HUES48 (cell line): ENCODE results near the gene SMTN.
A peak's percentile ranks its signal among the peaks of the same experiment; 100 is the strongest.
"Not testable (repeated sequence)": the region's sequence is repeated elsewhere in the genome, so short reads cannot be mapped to it uniquely, and the experiment has no call there.

Experiments used
- H3K27ac ChIP-seq: one replicate; pipeline ENCODE4 v1.7.0; 2013; ENCODE audit warnings: low read depth, low read length, inconsistent platforms
- H3K27me3 ChIP-seq: 2 replicates; pipeline ENCODE4 v1.6.1; 2013; ENCODE audit warnings: mild to moderate bottlenecking, low read length; ENCODE audit not compliant: control insufficient read depth, insufficient read depth
- H3K36me3 ChIP-seq: 2 replicates; pipeline ENCODE4 v1.6.1; 2013; ENCODE audit warnings: low read length; ENCODE audit not compliant: control insufficient read depth, insufficient read depth
- H3K4me1 ChIP-seq: 2 replicates; pipeline ENCODE4 v1.6.1; 2013; ENCODE audit warnings: mild to moderate bottlenecking, low read length; ENCODE audit not compliant: control insufficient read depth, insufficient read depth
- H3K4me3 ChIP-seq: 2 replicates; pipeline ENCODE4 v1.5.1; 2013; ENCODE audit warnings: mild to moderate bottlenecking, low read depth, low read length
- H3K9ac ChIP-seq: 2 replicates; pipeline ENCODE4 v1.6.1; 2013; ENCODE audit warnings: mild to moderate bottlenecking, low read depth, low read length, moderate library complexity
- H3K9me3 ChIP-seq: 2 replicates; pipeline ENCODE4 v1.6.1; 2013; ENCODE audit warnings: low read length; ENCODE audit not compliant: control insufficient read depth, insufficient read depth

SMTN gene

GRCh38 chr22:31107178-31107893 is 26.2 kb downstream of the SMTN start, which contains the start of gene SELENOM:
TSS of gene SELENOM (minus strand) at chr22:31107568. CDS start at chr22:31107505, 63 bp downstream.
- Histone ChIP-seq H3K4me3 (peak within 1 kb of the TSS; percentile 81), H3K9me3 (no peaks in the 10 kb centered on the region), H3K4me1 (no peaks in the 10 kb centered on the region), H3K36me3 (no peaks in the 10 kb centered on the region), H3K27ac (no peak within 1 kb of the TSS), H3K9ac (peak within 1 kb of the TSS; percentile 60; the same call in 1 of the 2 replicates), H3K27me3 (peaks cover 24% of the 10 kb centered on the region)

- no peak overlapping the region for H3K27ac ChIP-seq
- no peaks in the 10 kb centered on the region for H3K4me1 ChIP-seq
- H3K27me3 ChIP-seq, result peaks cover 24% of the 10 kb centered on the region
- no peaks in the 10 kb centered on the region for H3K36me3 ChIP-seq
- H3K9ac ChIP-seq, result no peak overlapping the region
- H3K4me3 ChIP-seq, result peak overlapping the region; percentile 48
- H3K9me3 ChIP-seq, result no peaks in the 10 kb centered on the region
Measured at GRCh38 chr22:31107894-31108218, 26.7 kb downstream of the SMTN start.

DNA sequence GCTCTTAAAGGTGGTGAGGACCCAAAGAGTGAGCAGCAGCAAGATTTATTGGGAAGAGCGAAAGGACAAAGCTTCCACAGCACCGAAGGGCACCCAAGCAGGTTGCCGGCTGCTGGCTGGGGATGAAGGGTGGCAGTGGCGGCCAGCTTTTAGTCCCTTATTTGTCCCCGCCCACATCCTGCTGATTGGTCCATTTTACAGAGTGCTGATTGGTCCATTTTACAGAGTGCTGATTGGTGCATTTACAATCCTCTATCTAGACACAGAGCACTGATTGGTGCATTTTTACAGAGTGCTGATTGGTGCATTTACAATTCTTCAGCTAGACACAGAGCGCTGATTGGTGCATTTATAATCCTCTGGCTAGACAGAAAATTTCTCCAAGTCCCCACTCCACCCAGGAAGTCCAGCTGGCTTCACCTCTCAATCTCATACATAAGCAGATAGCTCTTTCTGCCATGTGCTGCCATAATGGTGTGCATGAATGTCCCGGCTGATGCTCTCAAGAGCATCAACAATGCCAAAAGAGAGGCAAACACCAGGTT is 31.5 kb downstream of the SMTN start:
- not testable (repeated sequence) for H3K9me3 ChIP-seq, H3K27me3 ChIP-seq, H3K4me3 ChIP-seq, H3K27ac ChIP-seq, H3K9ac ChIP-seq, H3K4me1 ChIP-seq, H3K36me3 ChIP-seq

DNA sequence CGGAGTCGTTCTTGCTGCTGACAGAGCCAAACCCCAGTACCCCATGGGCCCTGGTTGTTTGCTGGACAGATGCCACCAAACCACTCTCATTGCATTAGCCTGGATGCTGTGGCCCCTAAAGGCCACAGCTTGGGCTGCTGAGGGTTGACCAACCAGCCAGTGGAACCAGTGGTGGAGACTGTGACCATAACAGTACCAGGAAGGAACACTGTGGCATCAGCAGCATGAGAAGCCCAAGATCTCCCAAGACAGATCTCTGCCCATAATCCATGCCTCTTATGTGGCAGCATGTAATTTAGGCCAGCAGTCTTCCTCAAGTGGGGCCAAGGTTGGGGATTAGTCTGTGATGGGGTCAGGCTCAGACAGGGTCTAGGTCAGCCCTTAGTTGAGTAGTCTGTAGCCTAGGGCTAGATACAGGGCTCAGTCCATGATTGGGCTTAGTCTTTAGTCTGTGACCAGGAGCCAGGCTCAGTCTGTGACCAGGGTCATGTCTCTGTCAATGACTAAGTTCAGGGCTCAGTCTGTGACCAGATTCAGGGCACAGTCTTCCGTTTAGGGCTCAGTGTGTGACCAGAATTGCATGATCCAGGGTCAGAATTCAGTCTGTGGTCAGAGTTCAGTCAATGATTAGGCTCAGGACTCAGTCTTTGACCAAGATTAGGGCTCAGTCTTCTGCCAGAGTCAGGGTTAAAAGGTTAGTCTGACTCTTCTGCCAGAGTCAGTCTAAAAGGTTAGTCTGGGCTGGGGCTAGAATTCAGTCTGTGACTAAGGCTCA is 37.1 kb downstream of the SMTN start:
- H3K9ac ChIP-seq, result no peak overlapping the region
- H3K36me3 ChIP-seq, result no peaks in the 10 kb centered on the region
- H3K4me3 ChIP-seq, result no peak overlapping the region
- H3K27me3 ChIP-seq, result no peaks in the 10 kb centered on the region
- H3K9me3 ChIP-seq, result no peaks in the 10 kb centered on the region
- H3K27ac ChIP-seq, result no peak overlapping the region
- H3K4me1 ChIP-seq, result peaks cover 9% of the 10 kb centered on the region

DNA sequence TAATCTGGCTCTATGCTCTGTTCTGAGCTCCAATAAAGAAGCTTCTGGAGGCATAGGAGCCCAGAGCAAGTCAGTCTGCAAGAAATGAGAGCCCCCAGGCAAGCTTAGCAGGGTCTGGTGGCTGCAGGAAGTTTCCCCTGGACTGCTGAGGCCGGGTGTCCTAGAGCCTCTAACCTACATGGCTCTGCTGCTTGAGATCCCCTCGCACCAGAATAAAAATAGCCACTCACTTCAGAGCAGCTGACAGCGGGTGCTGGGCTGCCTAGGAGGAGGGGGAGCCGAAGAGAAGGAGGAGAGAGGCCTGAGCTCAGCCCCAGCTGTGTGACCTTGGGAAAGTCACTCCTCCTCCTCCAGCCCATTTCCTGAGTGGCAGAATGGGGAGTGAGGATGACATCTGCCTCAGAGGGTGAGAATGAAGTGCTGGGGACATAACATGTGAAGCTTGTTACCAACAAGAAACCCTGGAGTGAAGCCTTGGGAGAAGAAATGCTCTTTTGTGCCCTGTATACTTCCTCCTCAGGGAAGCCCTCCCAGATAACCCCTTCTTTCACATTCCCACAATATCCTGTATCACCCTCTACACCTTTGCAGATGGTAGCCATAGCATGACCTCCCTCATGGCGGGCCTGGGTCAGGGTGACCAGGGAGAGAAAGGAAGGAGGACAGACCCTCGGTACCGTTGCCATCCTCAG is 38.1 kb downstream of the SMTN start:
- Histone ChIP-seq H3K36me3 (no peaks in the 10 kb centered on the region), H3K4me3 (no peak overlapping the region), H3K9me3 (no peaks in the 10 kb centered on the region), H3K4me1 (peaks cover 12% of the 10 kb centered on the region), H3K27ac (no peak overlapping the region), H3K9ac (no peak overlapping the region), H3K27me3 (no peaks in the 10 kb centered on the region)

DNA sequence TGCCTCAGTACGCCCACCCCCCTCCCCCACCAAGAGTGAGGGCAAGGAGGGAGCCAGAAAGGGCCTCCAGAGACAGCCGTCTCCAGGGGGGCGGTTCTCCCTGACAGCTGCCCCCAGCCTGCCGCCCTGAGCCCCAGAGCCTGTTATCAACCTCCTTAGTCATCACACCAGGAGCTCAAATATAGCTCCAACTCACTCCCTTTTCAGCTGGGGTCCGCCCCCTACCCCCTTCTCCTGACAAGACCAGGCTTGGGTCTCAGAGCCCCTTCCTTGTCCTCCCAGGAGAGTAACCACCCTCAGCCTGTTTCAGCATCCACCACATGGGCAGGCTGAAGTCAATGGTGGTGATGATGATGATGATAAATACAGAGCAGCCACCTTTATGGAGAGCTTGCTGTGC is 39.1 kb downstream of the SMTN start:
- Histone ChIP-seq H3K27me3 (no peaks in the 10 kb centered on the region), H3K4me1 (peaks cover 12% of the 10 kb centered on the region), H3K9ac (no peak overlapping the region), H3K4me3 (no peak overlapping the region), H3K27ac (no peak overlapping the region), H3K36me3 (no peaks in the 10 kb centered on the region), H3K9me3 (no peaks in the 10 kb centered on the region)

DNA sequence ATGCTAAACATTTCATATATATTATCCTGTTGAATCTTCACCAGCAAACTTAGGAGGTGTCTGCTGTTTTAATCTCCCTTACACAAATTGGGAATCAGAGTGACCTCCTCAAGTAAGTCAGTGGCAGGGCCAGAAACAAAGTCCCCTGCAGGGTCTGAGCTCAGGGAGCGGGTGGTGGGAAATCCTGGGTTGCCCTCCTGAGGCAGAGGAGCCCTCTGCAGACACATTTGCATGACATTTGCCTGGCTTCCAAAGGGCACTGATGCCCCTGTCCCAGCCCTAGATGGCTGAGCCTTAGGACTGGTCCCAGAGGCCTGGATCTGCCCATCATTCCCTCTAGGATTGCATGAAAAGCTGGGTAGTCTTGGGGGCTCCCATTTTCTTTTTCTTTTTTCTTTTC is 39.5 kb downstream of the SMTN start:
- no peaks in the 10 kb centered on the region for H3K27me3 ChIP-seq
- no peaks in the 10 kb centered on the region for H3K36me3 ChIP-seq
- H3K4me1 ChIP-seq, result peaks cover 12% of the 10 kb centered on the region
- H3K27ac ChIP-seq, result no peak overlapping the region
- H3K4me3 ChIP-seq, result no peak overlapping the region
- H3K9me3 ChIP-seq, result no peaks in the 10 kb centered on the region
- no peak overlapping the region for H3K9ac ChIP-seq

DNA sequence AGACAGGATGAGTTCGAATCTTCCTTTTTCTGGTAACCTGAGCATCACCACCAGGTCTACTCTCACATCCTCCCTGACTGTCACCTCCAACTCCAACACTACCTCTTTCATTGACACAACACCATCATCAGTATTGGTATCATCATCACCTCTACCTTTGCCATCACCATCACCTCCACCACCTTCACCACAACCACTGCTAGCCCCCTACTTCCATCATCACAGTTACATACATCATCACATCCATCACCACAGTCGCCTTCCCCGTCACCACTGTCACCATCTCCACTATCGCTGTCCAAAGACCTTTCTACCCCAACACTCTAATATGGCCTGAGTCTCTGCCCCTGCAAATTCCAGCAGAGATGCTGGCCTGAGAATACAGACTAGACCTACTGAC is 40.3 kb downstream of the SMTN start:
- Histone ChIP-seq H3K9me3 (no peaks in the 10 kb centered on the region), H3K4me3 (no peak overlapping the region), H3K4me1 (peaks cover 12% of the 10 kb centered on the region), H3K9ac (no peak overlapping the region), H3K36me3 (no peaks in the 10 kb centered on the region), H3K27me3 (no peaks in the 10 kb centered on the region), H3K27ac (no peak overlapping the region)

- no peaks in the 10 kb centered on the region for H3K36me3 ChIP-seq
- H3K9ac ChIP-seq, result no peak overlapping the region
- H3K27ac ChIP-seq, result no peak overlapping the region
- no peak overlapping the region for H3K4me3 ChIP-seq
- peaks cover 12% of the 10 kb centered on the region for H3K4me1 ChIP-seq
- H3K27me3 ChIP-seq, result no peaks in the 10 kb centered on the region
- no peaks in the 10 kb centered on the region for H3K9me3 ChIP-seq
Measured at GRCh38 chr22:31122196-31122531, 41.0 kb downstream of the SMTN start.

GRCh38 chr22:31122532-31123291 is 41.6 kb downstream of the SMTN start, which contains the start of gene INPP5J:
TSS of gene INPP5J (plus strand) at chr22:31122966. CDS start at chr22:31123015, 49 bp downstream.
- Histone ChIP-seq H3K9me3 (no peaks in the 10 kb centered on the region), H3K9ac (peak within 1 kb of the TSS; percentile 25; the same call in 1 of the 2 replicates), H3K4me3 (peak within 1 kb of the TSS; percentile 69), H3K27me3 (no peaks in the 10 kb centered on the region), H3K27ac (no peak within 1 kb of the TSS), H3K4me1 (peaks cover 12% of the 10 kb centered on the region), H3K36me3 (no peaks in the 10 kb centered on the region)
